Activated T-cell treated with anti-CD3 and anti-CD28 coated beads, Interleukin-2, amount 50 U/mL, for 48 hours (primary cell): ENCODE measurements around the gene SETD1A.
"Not testable (repeated sequence)": the region's sequence is repeated elsewhere in the genome, so short reads cannot be mapped to it uniquely, and the experiment has no call there.

Source experiments
- DNase-seq, 2 experiments: peaks; one replicate each; pipeline ENCODE4 v3.0.0-alpha.2; 2020

The SETD1A gene

GRCh38 chr16:31001507-31002249 lies 44.1 kb downstream of the SETD1A start:
- no peak for DNase-seq

GRCh38 chr16:31002250-31002700 lies 44.7 kb downstream of the SETD1A start:
- no peak for DNase-seq

GRCh38 chr16:31002862-31003341 lies 45.3 kb downstream of the SETD1A start:
- no peak for DNase-seq

- no peak for DNase-seq
Observed at GRCh38 chr16:31003744-31004143, 46.2 kb downstream of the SETD1A start.

- no peak for DNase-seq
Observed at GRCh38 chr16:31004658-31005057, 47.1 kb downstream of the SETD1A start.

GRCh38 chr16:31005350-31006085 lies 48.0 kb downstream of the SETD1A start:
- DNase-seq = no peak

- no peak for DNase-seq
Observed at GRCh38 chr16:31006086-31006385, 48.5 kb downstream of the SETD1A start.

- no peak for DNase-seq
Observed at GRCh38 chr16:31006589-31006988, 49.0 kb downstream of the SETD1A start.

- no peak for DNase-seq
Observed at GRCh38 chr16:31007684-31008083, 50.1 kb downstream of the SETD1A start.

GRCh38 chr16:31008149-31008548 lies 50.6 kb downstream of the SETD1A start:
- DNase-seq = no peak

GRCh38 chr16:31008551-31008950 lies 51.0 kb downstream of the SETD1A start:
- no peak for DNase-seq

- DNase-seq = no peak
Observed at GRCh38 chr16:31009120-31009519, 51.6 kb downstream of the SETD1A start.

- DNase-seq = no peak
Observed at GRCh38 chr16:31009894-31010584, 52.5 kb downstream of the SETD1A start.

- DNase-seq = peak; percentile 43 to 49
Observed at GRCh38 chr16:31010585-31011325, 53.2 kb downstream of the SETD1A start, which contains the start of gene STX1B. STX1B (minus strand) TSS chr16:31010638; CDS start chr16:31010396, 242 bp downstream.

GRCh38 chr16:31011815-31012214 lies 54.3 kb downstream of the SETD1A start:
- not testable (repeated sequence) for DNase-seq

- DNase-seq = not testable (repeated sequence)
Observed at GRCh38 chr16:31013292-31013691, 55.7 kb downstream of the SETD1A start.

- DNase-seq = no peak
Observed at GRCh38 chr16:31016018-31016417, 58.5 kb downstream of the SETD1A start.

GRCh38 chr16:31017756-31018155 lies 60.2 kb downstream of the SETD1A start:
- DNase-seq = not testable (repeated sequence)

GRCh38 chr16:31020536-31020935 lies 63.0 kb downstream of the SETD1A start:
- no peak for DNase-seq

GRCh38 chr16:31022544-31023251 lies 65.1 kb downstream of the SETD1A start:
- DNase-seq = no peak

- no peak for DNase-seq
Observed at GRCh38 chr16:31023252-31023602, 65.7 kb downstream of the SETD1A start.

- no peak for DNase-seq
Observed at GRCh38 chr16:31023627-31024226, 66.2 kb downstream of the SETD1A start.
